Stomach (tissue), 9 donors: ENCODE measurements around the gene CACNA1I. TPM values are rescaled to one million over a fixed set of nuclear protein-coding genes. Genes with fewer than 3 reads are reported as not detected.

Experiments used
- DNase-seq, 2 donors: peaks; one replicate each; pipeline versions ENCODE4 v3.0.0 to v3.0.0-alpha.2; 2013 to 2019
- H3K27ac ChIP-seq, 5 donors: fragments of 200-600 bp in 4 of 5; sonication (generic) in 4 of 5; one replicate each; pipeline ENCODE4 v1.5.1; 2013 to 2019; ENCODE audit warnings: mild to moderate bottlenecking in 1 of 5, moderate library complexity in 1 of 5
- H3K27me3 ChIP-seq, 3 donors: fragments of 200-600 bp; sonication (generic); one replicate each; pipeline ENCODE4 v1.5.1; 2017 to 2019; ENCODE audit warnings: mixed run types in 1 of 3
- H3K36me3 ChIP-seq, 4 donors: fragments of 200-600 bp; sonication (generic); 1 replicate in 3 of 4; 2 replicates in 1 of 4; pipeline ENCODE4 v1.5.1; 2016 to 2019
- H3K4me1 ChIP-seq, 4 donors: fragments of 200-600 bp; sonication (generic); one replicate each; pipeline ENCODE4 v1.5.1; 2016 to 2019
- H3K4me3 ChIP-seq, 4 donors: fragments of 200-600 bp; sonication (generic) in 3 of 4; one replicate each; pipeline ENCODE4 v1.5.1; 2016 to 2019; ENCODE audit warnings: mild to moderate bottlenecking in 1 of 4
- H3K9me3 ChIP-seq, 4 donors: fragments of 200-600 bp; sonication (generic); one replicate each; pipeline ENCODE4 v1.5.1; 2016 to 2019
- EP300 ChIP-seq: sonication (generic); formaldehyde crosslinking; IDR thresholded peaks from one replicate; pipeline ENCODE4 v1.6.1; 2017; ENCODE audit warnings: antibody characterized with exemption
- POLR2A ChIP-seq, 4 donors: fragments of 450-650 bp; IDR thresholded peaks; one replicate each; pipeline ENCODE4 v1.6.1; 2016; ENCODE audit warnings: antibody characterized with exemption in 4 of 4, control low read depth in 2 of 4, mild to moderate bottlenecking in 1 of 4, moderate library complexity in 1 of 4
- POLR2AphosphoS5 ChIP-seq, 3 donors: sonication (generic); formaldehyde crosslinking; IDR thresholded peaks; one replicate each; pipeline ENCODE4 v1.6.1; 2016; ENCODE audit warnings: antibody characterized with exemption in 3 of 3
- WGBS, 5 donors: extraction: QIAGEN DNeasy Blood & Tissue Kit in 3 of 5; methylation state at CpG; one replicate each; pipeline versions ENCODE4 v1.1.5 to v1.1.7; 2013 to 2018; 5-methylcytosine and 5-hydroxymethylcytosine counted together
- intact Hi-C: fragments of 100-400 bp; cut with DNase I; formaldehyde crosslinking; loops from one replicate; pipeline ENCODE4 v1.15.1; 2023; ENCODE audit warnings: low total_unique reads
- polyA plus RNA-seq, 3 donors: library from polyadenylated mRNA; stranded (reverse); fragments of 200-250 nt; gene quantifications; one replicate each; pipeline ENCODE4 v1.2.3, GENCODE V29; 2013
- total RNA-seq, 5 donors: library from RNA; depleted of rRNA; stranded (reverse); fragments of >200 nt; gene quantifications; one replicate each; pipeline versions ENCODE4 v1.1.0 to v1.2.3, GENCODE V29; 2014 to 2016
- TF ChIP-seq, protein P1 (sequence below), 7 experiments: fragments of 450-650 bp in 4 of 7; fragments of 200-600 bp in 3 of 7; sonication (generic) in 3 of 7; IDR thresholded peaks; one replicate each; pipeline ENCODE4 v1.5.1; 2016 to 2019; ENCODE audit warnings: antibody characterized with exemption in 7 of 7, control low read depth in 2 of 7, mild to moderate bottlenecking in 1 of 7
- donor health status: healthy with polysubstance abuse.
- donor health status: Bipolar disorder and iron deficiency.
- donor health status: healthy.

Gene CACNA1I
- total and polyA plus RNA-seq, 8 donors = 0.06 to 4.0 (median 0.22) TPM; not detected in 2

DNA sequence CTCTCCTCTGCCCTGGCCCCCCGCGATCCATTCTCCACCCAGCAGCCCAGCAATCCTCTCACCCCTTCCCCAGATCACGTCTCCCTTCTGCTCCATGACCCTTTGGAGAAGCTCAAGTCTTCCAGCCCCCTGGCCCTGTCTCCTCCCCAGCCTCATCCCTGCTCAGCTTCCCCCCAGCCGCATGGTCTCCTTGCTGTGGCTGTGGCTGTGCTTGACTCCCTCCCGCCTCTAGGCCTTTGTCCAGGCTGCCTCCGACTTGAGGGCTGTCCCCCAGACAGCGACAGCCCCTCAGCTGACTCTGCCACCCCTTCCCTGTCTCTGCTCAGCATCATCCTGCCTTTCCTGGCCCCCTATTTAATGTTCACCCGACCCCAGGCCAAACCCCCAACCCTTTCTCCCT lies 59.3 kb downstream of the CACNA1I start:
- Histone ChIP-seq H3K4me1 (no peaks in the 10 kb centered on the region), H3K9me3 (peaks cover 0 to 14% (median 2%) of the 10 kb centered on the region in 4 donors), H3K27ac (no peak overlapping the region), H3K4me3 (no peak overlapping the region), H3K27me3 (peaks cover 0 to 80% (median 21%) of the 10 kb centered on the region in 3 donors), H3K36me3 (no peaks in the 10 kb centered on the region)
- TF ChIP-seq, protein P1, sequence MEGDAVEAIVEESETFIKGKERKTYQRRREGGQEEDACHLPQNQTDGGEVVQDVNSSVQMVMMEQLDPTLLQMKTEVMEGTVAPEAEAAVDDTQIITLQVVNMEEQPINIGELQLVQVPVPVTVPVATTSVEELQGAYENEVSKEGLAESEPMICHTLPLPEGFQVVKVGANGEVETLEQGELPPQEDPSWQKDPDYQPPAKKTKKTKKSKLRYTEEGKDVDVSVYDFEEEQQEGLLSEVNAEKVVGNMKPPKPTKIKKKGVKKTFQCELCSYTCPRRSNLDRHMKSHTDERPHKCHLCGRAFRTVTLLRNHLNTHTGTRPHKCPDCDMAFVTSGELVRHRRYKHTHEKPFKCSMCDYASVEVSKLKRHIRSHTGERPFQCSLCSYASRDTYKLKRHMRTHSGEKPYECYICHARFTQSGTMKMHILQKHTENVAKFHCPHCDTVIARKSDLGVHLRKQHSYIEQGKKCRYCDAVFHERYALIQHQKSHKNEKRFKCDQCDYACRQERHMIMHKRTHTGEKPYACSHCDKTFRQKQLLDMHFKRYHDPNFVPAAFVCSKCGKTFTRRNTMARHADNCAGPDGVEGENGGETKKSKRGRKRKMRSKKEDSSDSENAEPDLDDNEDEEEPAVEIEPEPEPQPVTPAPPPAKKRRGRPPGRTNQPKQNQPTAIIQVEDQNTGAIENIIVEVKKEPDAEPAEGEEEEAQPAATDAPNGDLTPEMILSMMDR (IDR thresholded peaks at IDR 0.05) = no peak
- TF ChIP-seq POLR2AphosphoS5 (IDR thresholded peaks at IDR 0.05) (no peak), EP300 (no peak), POLR2A (IDR thresholded peaks at IDR 0.05) (no peak)
- intact Hi-C loops = no loop called here
- DNase-seq = no peak
- WGBS, 5 donors = 65 to 76% (median 72%) methylated on average over 8 of the region's 8 CpGs

DNA sequence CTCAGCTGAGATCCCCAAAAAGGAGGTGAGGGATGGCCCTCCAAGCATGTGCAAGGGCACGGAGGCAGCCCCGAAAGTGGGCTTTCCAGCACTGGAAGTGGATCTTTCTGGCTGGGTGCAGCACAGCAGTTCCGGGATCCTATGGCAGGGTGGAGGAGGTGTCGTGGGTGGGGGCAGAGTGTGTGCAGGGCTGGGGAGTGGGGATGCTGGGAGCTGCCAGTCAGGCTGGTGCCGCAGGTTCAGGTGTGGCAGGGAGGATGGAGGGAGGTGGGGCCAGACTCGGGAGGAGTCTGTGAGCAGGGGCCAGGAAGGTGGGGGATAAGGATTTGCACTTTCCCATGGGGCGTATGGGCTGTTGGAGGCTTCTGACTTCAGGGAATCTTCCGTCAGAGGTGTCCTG lies 60.2 kb downstream of the CACNA1I start:
- 62 to 74% (median 69%) methylated on average over 8 of the region's 8 CpGs for WGBS, 5 donors
- intact Hi-C loops = no loop called here
- TF ChIP-seq, protein P1 (IDR thresholded peaks at IDR 0.05) = no peak
- TF ChIP-seq POLR2A (IDR thresholded peaks at IDR 0.05) (no peak), POLR2AphosphoS5 (IDR thresholded peaks at IDR 0.05) (no peak), EP300 (no peak)
- peaks cover 0 to 71% (median 17%) of the 10 kb centered on the region in 3 donors for H3K27me3 ChIP-seq
- H3K9me3 ChIP-seq = peaks cover 0 to 14% (median 2%) of the 10 kb centered on the region in 4 donors
- no peak overlapping the region for H3K27ac ChIP-seq
- DNase-seq = no peak
- no peak overlapping the region for H3K4me3 ChIP-seq
- H3K36me3 ChIP-seq = no peaks in the 10 kb centered on the region
- H3K4me1 ChIP-seq = no peaks in the 10 kb centered on the region

DNA sequence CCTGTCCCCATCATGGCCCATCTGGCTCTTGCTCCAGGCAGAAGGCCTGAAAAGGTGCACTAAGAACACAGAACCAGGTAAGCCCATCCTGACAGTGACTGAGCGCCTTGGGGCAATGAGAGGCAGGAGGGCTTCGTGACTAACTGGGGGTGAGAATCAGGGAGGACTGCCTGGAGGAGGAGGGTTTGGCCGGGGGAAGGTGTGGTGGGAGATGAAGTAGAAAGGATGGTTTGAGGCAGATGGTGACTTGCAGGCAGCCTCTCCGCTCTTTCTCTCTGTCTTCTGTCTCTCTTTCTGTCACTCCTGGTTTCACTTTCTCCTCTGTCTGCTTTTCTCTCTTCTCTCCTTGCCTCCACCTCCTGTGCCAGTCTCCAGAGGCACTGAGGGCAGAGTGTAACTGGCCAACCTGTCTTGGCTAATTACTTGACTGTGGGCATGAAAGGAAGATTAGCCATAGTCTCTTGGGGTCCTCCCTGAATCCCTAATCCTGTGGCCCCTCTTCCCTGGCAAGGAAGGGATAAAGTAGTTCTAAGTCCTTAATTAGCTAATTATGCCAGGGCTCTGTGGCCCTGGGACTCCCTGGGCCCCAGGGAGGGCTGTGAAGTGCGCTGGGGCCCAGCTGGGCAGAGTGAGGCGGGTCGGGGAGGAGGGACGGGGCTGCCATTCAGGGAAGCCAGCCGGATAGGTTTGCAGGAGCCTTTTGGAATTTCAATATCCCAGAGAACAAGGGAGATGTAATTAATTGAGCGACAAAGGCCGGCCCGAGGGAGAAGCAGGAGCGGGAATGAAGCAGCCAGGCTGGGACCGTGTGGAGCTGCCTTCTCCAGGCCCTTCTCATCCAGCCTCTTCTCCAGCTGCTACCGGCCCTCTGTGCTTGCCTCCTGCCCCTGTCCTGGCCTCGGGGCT lies 61.1 kb downstream of the CACNA1I start:
- peaks cover 0 to 14% (median 2%) of the 10 kb centered on the region in 4 donors for H3K9me3 ChIP-seq
- no peaks in the 10 kb centered on the region for H3K4me1 ChIP-seq
- no peak for DNase-seq
- 60 to 71% (median 66%) methylated on average over 16 of the region's 16 CpGs for WGBS, 5 donors
- intact Hi-C loops = no loop called here
- no peaks in the 10 kb centered on the region for H3K36me3 ChIP-seq
- H3K27me3 ChIP-seq = peaks cover 0 to 62% (median 11%) of the 10 kb centered on the region in 3 donors
- H3K4me3 ChIP-seq = no peak overlapping the region
- TF ChIP-seq EP300 = no peak
- no peak for TF ChIP-seq POLR2A (IDR thresholded peaks at IDR 0.05)
- TF ChIP-seq, protein P1 (IDR thresholded peaks at IDR 0.05) = no peak
- TF ChIP-seq POLR2AphosphoS5 (IDR thresholded peaks at IDR 0.05) = no peak
- no peak overlapping the region for H3K27ac ChIP-seq

- peak; percentile 44 to 46 for DNase-seq
Measured at GRCh38 chr22:39634530-39635405, 64.2 kb downstream of the CACNA1I start.

More at GRCh38 chr22:39634530-39635405, 64.2 kb downstream of the CACNA1I start:
- intact Hi-C loops = no loop called here
- Histone ChIP-seq H3K9me3 (peaks cover 0 to 17% (median 3%) of the 10 kb centered on the region in 4 donors), H3K36me3 (no peaks in the 10 kb centered on the region), H3K27ac (no peak overlapping the region), H3K4me3 (no peak overlapping the region), H3K27me3 (peaks cover 0 to 31% (median 0%) of the 10 kb centered on the region in 3 donors), H3K4me1 (no peaks in the 10 kb centered on the region)
- WGBS, 5 donors = 70 to 76% (median 74%) methylated on average over 18 of the region's 18 CpGs
- TF ChIP-seq, protein P1 (IDR thresholded peaks at IDR 0.05) = no peak
- no peak for TF ChIP-seq POLR2AphosphoS5 (IDR thresholded peaks at IDR 0.05)
- no peak for TF ChIP-seq EP300
- TF ChIP-seq POLR2A (IDR thresholded peaks at IDR 0.05) = no peak
